ENCODE measurements around the gene ADGRV1.
"Not testable (repeated sequence)": the region's sequence is repeated elsewhere in the genome, so short reads cannot be mapped to it uniquely, and the experiment has no call there.

The ADGRV1 gene

GRCh38 chr5:91058155-91058554 lies 499.6 kb downstream of the ADGRV1 start:
- no peak for DNase-seq (ENCODE audit: low read depth in 2 of 3, low spot score in 2 of 3)

- DNase-seq (ENCODE audit: low read depth in 2 of 3, low spot score in 2 of 3): no peak
Observed at GRCh38 chr5:91058575-91058974, 500.0 kb downstream of the ADGRV1 start.

- DNase-seq (ENCODE audit: low read depth in 2 of 3, low spot score in 2 of 3): no peak
Observed at GRCh38 chr5:91059409-91059808, 500.8 kb downstream of the ADGRV1 start.

GRCh38 chr5:91061094-91061493 lies 502.5 kb downstream of the ADGRV1 start:
- DNase-seq (ENCODE audit: low read depth in 2 of 3, low spot score in 2 of 3): no peak

GRCh38 chr5:91061946-91062562 lies 503.5 kb downstream of the ADGRV1 start:
- no peak for DNase-seq (ENCODE audit: low read depth in 2 of 3, low spot score in 2 of 3)

GRCh38 chr5:91063098-91063690 lies 504.6 kb downstream of the ADGRV1 start:
- not testable (repeated sequence) for DNase-seq (ENCODE audit: low read depth in 2 of 3, low spot score in 2 of 3)

- DNase-seq (ENCODE audit: low read depth in 2 of 3, low spot score in 2 of 3): no peak
Observed at GRCh38 chr5:91065496-91065895, 506.9 kb downstream of the ADGRV1 start.

GRCh38 chr5:91069364-91069763 lies 510.8 kb downstream of the ADGRV1 start:
- DNase-seq (ENCODE audit: low read depth in 2 of 3, low spot score in 2 of 3): no peak

GRCh38 chr5:91070761-91071550 lies 512.4 kb downstream of the ADGRV1 start:
- DNase-seq (ENCODE audit: low read depth in 2 of 3, low spot score in 2 of 3): no peak

GRCh38 chr5:91072881-91073280 lies 514.3 kb downstream of the ADGRV1 start:
- DNase-seq (ENCODE audit: low read depth in 2 of 3, low spot score in 2 of 3): no peak

GRCh38 chr5:91074615-91075014 lies 516.0 kb downstream of the ADGRV1 start:
- DNase-seq (ENCODE audit: low read depth in 2 of 3, low spot score in 2 of 3): no peak

GRCh38 chr5:91076138-91076537 lies 517.5 kb downstream of the ADGRV1 start:
- no peak for DNase-seq (ENCODE audit: low read depth in 2 of 3, low spot score in 2 of 3)

- DNase-seq (ENCODE audit: low read depth in 2 of 3, low spot score in 2 of 3): no peak
Observed at GRCh38 chr5:91077623-91078022, 519.0 kb downstream of the ADGRV1 start.

- DNase-seq (ENCODE audit: low read depth in 2 of 3, low spot score in 2 of 3): no peak
Observed at GRCh38 chr5:91079037-91079436, 520.4 kb downstream of the ADGRV1 start.

GRCh38 chr5:91089758-91090157 lies 531.2 kb downstream of the ADGRV1 start:
- DNase-seq (ENCODE audit: low read depth in 2 of 3, low spot score in 2 of 3): no peak

GRCh38 chr5:91090995-91091394 lies 532.4 kb downstream of the ADGRV1 start:
- no peak for DNase-seq (ENCODE audit: low read depth in 2 of 3, low spot score in 2 of 3)

- DNase-seq (ENCODE audit: low read depth in 2 of 3, low spot score in 2 of 3): no peak
Observed at GRCh38 chr5:91091471-91092234, 533.1 kb downstream of the ADGRV1 start.

- DNase-seq (ENCODE audit: low read depth in 2 of 3, low spot score in 2 of 3): no peak
Observed at GRCh38 chr5:91092859-91093783, 534.5 kb downstream of the ADGRV1 start.

- no peak for DNase-seq (ENCODE audit: low read depth in 2 of 3, low spot score in 2 of 3)
Observed at GRCh38 chr5:91095313-91095712, 536.7 kb downstream of the ADGRV1 start.

GRCh38 chr5:91095786-91096385 lies 537.3 kb downstream of the ADGRV1 start:
- no peak for DNase-seq (ENCODE audit: low read depth in 2 of 3, low spot score in 2 of 3)

Data from activated CD8-positive, alpha-beta memory T cell treated with anti-CD3 and anti-CD28 coated beads for 48 hours (primary cell).